Fibroblast of villous mesenchyme (primary cell): ENCODE results near the gene CPZ. TPM values are rescaled to one million over a fixed set of nuclear protein-coding genes. Genes with fewer than 3 reads are reported as not detected.

Experiments used
- DNase-seq: peaks from one replicate; pipeline ENCODE4 v3.0.0-alpha.2; 2010; ENCODE audit warnings: low read depth
- H3K4me3 ChIP-seq: 2 replicates; pipeline ENCODE4 v1.5.1; 2011; ENCODE audit warnings: low read depth, mild to moderate bottlenecking, low read length
- total RNA-seq: library from RNA; depleted of rRNA; stranded (reverse); fragments of >200 nt; gene quantifications from 2 replicates; pipeline ENCODE4 v1.2.3, GENCODE V29; 2012
- TF ChIP-seq, protein P1 (sequence below): IDR thresholded peaks from 2 replicates; pipeline ENCODE4 v1.5.1; 2012; ENCODE audit warnings: low read depth, mild to moderate bottlenecking, low read length; ENCODE audit not compliant: insufficient read depth

Gene CPZ
- total RNA-seq, 1 donor: 19.0 TPM

DNA sequence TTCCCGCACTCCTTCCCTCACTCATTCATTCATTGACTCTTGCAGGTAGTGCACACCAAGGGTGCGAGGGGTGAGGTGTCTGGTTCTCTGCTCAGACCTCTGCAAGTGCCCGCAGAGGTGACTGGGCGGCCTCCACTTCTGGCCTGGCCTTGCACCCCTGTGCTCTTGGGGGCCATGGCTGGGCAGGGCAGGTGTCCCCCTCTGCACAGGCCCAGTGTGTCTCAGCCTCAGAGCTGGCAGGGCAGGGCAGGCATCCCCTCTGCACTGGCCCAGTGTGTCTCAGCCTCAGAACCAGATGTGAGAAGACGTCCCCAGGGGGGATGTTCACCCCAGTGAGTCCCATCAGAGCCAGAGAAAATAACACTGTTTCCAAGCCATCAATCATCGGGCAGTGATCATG is 16.8 kb downstream of the CPZ start:
- TF ChIP-seq, protein P1, sequence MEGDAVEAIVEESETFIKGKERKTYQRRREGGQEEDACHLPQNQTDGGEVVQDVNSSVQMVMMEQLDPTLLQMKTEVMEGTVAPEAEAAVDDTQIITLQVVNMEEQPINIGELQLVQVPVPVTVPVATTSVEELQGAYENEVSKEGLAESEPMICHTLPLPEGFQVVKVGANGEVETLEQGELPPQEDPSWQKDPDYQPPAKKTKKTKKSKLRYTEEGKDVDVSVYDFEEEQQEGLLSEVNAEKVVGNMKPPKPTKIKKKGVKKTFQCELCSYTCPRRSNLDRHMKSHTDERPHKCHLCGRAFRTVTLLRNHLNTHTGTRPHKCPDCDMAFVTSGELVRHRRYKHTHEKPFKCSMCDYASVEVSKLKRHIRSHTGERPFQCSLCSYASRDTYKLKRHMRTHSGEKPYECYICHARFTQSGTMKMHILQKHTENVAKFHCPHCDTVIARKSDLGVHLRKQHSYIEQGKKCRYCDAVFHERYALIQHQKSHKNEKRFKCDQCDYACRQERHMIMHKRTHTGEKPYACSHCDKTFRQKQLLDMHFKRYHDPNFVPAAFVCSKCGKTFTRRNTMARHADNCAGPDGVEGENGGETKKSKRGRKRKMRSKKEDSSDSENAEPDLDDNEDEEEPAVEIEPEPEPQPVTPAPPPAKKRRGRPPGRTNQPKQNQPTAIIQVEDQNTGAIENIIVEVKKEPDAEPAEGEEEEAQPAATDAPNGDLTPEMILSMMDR: no peak
- DNase-seq: no peak
- no peak overlapping the region for H3K4me3 ChIP-seq

DNA sequence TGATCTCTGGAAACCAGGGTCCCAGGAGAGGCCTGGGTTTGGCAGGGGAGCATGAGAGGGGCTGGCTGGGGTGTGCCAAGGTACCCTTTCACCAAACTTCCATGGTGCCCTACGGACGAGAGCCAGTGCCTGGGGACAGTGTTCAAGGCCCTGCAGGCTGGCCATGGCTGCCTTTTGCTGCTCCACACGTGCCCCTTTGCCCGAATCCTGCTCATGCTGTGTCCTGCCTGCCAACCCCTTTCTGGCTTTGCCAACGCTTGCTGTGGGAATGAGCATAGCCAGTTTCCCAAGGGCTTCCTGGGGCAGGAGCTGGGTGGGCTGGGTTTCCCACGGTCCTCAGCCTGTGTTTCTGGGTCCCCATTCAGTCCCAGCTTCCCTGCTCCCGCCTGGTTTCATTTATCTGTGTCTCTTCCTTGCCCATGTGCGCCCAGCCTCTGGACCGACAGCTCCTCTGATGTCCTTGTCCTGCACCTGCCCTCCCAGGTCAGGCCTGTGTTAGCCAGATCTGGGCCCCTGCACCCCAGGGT is 17.3 kb downstream of the CPZ start:
- no peak for DNase-seq
- no peak overlapping the region for H3K4me3 ChIP-seq
- TF ChIP-seq, protein P1: no peak

DNA sequence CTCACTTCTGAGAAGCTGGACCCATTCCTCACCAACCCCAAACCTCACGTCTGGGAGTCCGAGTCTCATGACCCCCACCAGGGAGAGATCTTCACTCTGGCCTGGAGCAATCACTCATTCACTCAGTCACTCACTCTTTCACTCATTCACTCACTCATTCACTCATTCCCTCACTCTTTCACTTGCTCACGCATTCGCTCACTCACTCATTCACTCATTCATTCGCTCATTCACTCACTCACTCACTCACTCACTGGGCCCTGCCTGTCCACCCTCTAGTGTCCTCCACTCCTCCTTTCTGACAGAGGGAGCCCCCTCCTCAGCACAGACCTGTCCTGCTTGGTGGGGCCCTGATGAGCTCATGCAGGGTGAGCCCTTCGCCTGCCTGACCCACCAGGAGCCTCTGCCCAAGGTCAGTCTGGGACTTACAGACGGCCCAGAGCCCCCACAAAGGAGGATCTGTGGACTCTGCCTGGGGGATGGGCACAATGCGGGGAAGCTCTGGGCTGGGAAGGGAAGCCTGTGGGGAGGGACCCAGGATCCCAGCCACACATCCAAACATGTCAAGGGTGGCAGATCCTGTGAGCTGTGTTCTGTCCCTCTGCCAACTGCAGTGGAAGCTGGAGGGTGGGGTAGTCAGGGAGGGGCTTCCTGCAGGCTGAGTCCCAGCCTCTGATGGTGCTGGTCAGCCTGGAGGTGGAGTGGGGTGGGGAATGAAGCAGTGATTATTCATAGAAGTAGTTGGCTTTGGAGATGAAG is 18.5 kb downstream of the CPZ start:
- no peak overlapping the region for H3K4me3 ChIP-seq
- no peak for DNase-seq
- TF ChIP-seq, protein P1: no peak

DNA sequence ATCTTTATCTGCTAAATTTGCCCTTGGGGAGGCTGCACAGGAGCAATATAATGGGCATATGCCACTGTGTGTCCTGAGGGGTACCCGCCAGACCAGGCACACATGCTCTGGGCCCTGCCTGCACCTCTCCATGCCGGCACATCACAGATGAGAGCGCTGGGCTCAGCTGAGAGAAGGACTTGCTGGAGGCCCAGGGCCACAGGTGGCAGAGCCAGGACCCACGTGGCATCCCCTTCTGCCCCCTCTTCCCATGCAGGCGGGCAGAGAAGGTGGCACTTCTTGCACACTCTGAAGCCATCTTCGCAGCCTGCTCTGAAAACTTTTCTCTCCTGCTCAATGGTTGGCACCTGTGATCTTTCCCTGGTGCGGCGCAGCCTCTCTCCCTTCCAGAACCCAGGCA is 20.1 kb downstream of the CPZ start:
- TF ChIP-seq, protein P1: no peak
- no peak for DNase-seq
- H3K4me3 ChIP-seq: no peak overlapping the region

DNA sequence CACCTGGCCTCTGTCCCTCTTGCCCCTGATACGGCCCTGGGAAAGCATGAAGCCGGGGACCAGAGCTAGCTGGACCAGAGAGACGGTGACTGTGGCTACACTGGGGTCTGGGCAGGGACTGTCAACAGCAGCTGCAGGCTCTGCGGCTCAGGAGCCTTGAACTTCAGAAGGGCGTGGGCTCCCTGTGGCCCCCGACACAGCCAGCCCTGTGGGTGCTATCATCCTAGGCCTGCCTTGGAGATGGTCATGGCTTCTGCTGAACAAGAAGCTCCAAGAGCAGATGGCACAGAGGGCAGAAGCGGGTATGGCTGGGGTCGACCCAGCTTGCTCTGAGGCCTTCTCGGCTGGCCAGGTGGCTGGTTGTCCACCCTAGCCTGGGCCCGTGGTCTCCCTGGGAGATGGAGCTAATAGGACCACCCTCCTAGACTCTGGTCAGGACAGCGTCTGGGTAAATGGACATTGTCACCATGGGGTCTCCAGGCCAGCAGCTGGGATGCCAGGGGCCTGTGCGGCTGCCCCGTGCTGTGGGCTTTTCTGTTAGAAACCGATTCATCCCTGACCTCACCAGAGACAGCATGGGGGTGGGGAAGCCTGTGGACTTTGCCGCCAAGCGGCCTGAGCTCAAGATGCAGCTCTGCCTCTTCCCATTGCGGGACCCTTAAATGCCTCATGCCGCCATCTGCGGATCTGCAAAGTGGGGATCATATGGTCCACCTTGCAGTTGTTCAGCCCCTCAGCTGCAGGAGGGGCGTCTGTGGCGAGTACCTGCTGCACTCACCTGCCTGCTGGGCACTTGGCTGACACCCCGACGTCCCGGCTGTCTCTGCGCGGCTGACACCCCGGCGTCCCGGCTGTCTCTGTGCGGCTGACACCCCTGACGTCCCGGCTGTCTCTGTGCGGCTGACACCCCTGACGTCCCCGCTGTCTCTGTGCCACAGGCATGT is 21.1 kb downstream of the CPZ start:
- no peak overlapping the region for H3K4me3 ChIP-seq
- DNase-seq: no peak
- TF ChIP-seq, protein P1: no peak

DNA sequence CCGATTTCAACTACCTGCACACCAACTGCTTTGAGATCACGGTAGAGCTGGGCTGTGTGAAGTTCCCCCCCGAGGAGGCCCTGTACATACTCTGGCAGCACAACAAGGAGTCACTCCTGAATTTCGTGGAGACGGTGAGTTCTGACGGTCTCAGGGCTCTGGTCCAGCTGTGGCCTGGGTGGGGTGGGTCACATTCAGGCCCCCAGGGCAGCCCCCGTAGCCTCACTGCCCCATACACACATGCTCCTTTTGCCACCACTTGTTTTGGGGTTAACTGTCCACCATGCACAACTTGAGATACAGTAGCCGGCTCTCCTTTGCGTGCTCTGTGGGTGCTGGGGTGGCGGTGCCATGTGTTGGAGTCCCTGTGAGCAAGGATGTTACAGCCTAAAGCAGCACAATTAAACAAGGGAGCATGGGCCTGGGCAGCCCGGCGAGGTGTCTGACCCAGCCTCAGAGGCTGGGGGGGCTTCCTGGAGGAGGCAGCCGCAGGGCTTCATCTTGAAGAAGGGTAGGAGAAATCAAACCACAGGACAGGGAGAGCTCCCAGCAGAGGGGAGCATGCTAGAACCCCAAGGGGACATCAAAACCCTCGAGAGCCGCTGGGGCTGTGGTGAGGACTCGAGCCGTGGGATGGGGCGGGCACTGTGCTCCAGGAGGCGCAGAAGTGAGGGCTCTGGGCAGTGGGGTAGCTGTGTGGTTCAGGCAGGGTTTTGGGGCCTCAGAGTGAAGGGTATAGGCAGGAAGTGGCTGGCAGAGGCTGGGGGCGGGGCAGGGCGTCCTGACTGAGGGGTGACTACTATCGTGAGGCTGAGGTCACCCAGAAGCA is 22.0 kb downstream of the CPZ start:
- DNase-seq: no peak
- TF ChIP-seq, protein P1: no peak
- H3K4me3 ChIP-seq: no peak overlapping the region
